ENCODE results near the gene HDAC9.

- TF ChIP-seq POLR2AphosphoS5 (IDR thresholded peaks at IDR 0.05; ENCODE audit: low read depth, low read length) (no peak), FOXP2 (optimal IDR thresholded peaks at IDR 0.05; ENCODE audit: borderline replicate concordance, extremely low read depth, extremely low read length, insufficient read depth) (peak; percentile 42), TAF1 (IDR thresholded peaks at IDR 0.05; ENCODE audit: borderline replicate concordance, insufficient read depth, low read length) (no peak)
- TF ChIP-seq, protein P1, sequence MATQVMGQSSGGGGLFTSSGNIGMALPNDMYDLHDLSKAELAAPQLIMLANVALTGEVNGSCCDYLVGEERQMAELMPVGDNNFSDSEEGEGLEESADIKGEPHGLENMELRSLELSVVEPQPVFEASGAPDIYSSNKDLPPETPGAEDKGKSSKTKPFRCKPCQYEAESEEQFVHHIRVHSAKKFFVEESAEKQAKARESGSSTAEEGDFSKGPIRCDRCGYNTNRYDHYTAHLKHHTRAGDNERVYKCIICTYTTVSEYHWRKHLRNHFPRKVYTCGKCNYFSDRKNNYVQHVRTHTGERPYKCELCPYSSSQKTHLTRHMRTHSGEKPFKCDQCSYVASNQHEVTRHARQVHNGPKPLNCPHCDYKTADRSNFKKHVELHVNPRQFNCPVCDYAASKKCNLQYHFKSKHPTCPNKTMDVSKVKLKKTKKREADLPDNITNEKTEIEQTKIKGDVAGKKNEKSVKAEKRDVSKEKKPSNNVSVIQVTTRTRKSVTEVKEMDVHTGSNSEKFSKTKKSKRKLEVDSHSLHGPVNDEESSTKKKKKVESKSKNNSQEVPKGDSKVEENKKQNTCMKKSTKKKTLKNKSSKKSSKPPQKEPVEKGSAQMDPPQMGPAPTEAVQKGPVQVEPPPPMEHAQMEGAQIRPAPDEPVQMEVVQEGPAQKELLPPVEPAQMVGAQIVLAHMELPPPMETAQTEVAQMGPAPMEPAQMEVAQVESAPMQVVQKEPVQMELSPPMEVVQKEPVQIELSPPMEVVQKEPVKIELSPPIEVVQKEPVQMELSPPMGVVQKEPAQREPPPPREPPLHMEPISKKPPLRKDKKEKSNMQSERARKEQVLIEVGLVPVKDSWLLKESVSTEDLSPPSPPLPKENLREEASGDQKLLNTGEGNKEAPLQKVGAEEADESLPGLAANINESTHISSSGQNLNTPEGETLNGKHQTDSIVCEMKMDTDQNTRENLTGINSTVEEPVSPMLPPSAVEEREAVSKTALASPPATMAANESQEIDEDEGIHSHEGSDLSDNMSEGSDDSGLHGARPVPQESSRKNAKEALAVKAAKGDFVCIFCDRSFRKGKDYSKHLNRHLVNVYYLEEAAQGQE (IDR thresholded peaks at IDR 0.05; ENCODE audit: insufficient read depth in 1 of 2, low read depth in 2 of 2, low read length in 2 of 2) = no peak
Measured at GRCh38 chr7:18663321-18663720, 167.8 kb downstream of the HDAC9 start.

Data from PFSK-1 (cell line).